ENCODE data around the gene RNF223.
"Not testable (repeated sequence)": the region's sequence is repeated elsewhere in the genome, so short reads cannot be mapped to it uniquely, and the experiment has no call there.

The RNF223 gene

DNA sequence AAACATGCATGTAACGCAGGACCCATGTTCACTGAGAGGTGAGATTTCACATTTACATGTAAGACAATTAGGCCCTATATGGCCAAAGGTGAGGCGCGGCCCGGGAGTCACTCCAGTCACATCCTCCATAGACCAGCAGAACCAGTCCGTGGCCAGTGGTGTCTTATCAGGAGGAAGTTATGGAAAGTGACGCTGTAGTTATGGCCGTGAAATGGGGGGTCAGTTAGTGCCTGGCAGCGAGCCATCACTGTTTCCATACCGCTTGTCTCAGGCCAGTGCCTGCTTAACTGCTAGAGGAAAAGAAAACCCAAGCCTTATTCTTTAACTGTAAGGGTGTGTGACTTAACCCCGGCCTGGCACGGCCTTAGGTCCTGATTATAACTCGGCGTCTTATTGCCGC lies 35.6 kb upstream of the RNF223 start:
- no peak for DNase-seq (ENCODE audit: low read depth in 3 of 3)

DNA sequence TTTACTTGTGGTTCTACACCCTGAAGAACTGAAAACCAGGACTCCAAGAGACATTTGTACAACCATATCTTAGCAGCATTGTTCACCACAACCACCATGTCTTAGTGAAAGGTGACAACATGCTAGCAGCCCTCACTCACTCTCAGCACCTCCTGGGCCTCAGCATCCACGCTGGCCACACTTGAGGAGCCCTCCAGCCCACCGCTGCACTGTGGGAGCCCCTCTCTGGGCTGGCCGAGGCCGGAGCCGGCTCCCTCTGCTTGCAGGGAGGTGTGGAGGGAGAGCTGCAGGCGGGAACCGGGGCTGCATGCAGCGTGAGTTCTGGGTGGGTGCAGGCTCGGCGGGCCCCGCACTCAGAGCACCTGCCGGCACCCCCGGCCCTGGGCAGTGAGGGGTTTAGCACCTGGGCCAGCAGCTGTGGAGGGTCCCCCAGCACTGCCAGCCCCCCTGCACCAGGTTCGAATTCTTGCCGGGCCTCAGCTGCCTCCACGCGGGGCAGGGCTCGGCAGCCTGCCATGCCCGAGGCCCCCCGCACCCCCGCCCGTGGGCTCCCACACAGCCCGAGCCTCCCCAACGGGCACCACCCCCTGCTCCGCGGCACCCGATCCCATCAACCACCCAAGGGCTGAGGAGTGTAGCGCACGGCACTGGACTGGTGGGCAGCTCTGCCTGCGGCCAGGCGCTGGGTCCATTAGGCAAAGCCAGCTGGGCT lies 32.6 kb upstream of the RNF223 start:
- DNase-seq (ENCODE audit: low read depth in 3 of 3): no peak

DNA sequence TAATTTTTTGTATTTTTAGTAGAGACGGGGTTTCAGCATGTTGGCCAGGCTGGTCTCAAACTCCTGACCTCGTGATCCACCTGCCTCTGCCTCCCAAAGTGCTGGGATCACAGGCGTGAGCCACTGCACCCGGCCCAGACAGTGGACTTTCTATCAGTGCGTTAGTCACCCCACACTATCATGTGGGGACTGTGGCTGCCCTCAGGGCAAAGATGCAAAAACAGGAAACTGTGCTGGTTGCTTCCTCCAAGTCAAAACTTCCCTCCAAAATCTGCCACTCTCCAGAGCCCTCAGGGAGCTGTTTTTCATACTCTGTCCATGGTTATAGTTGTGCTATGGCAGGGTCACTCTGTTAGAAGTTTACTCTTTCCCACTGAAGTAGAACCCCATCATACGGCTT lies 30.0 kb upstream of the RNF223 start:
- not testable (repeated sequence) for DNase-seq (ENCODE audit: low read depth in 3 of 3)

DNA sequence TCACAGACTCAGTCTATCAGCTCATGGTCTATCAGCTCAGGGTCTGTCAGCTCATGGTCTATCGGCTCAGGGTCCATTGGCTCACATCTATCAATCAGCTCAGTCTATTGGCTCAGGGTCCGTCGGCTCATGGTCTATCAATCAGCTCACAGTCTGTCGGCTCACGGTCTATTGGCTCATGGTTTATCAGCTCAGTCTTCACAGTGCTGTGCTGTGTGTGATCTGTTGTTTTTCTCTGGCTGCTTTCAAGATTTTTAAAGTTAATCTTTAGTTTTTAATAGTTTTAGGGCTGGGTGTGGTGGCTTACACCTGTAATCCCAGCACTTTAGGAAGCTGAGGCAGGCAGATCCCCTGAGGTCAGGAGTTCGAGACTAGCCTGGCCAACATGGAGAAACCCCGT lies 27.4 kb upstream of the RNF223 start:
- no peak for DNase-seq (ENCODE audit: low read depth in 3 of 3)

DNA sequence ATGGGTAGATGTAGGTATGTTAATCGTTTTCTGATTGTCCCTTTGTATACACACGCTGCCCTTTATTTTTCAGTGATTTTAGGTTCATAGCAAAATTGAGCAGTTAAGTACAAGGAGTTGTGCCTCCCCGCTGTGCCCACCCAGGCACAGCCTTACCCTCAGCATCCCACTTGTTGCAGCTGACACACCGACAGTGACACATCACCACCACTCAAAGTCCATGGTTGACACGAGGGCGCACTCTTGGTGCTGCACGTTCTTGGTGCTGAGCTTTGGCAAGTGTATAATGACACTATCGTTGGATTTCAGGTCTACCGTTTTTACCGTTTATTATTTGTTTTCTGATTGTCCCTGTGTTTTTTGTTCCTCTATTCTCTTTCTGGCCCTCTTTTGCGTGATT lies 26.2 kb upstream of the RNF223 start:
- DNase-seq (ENCODE audit: low read depth in 3 of 3): no peak

DNA sequence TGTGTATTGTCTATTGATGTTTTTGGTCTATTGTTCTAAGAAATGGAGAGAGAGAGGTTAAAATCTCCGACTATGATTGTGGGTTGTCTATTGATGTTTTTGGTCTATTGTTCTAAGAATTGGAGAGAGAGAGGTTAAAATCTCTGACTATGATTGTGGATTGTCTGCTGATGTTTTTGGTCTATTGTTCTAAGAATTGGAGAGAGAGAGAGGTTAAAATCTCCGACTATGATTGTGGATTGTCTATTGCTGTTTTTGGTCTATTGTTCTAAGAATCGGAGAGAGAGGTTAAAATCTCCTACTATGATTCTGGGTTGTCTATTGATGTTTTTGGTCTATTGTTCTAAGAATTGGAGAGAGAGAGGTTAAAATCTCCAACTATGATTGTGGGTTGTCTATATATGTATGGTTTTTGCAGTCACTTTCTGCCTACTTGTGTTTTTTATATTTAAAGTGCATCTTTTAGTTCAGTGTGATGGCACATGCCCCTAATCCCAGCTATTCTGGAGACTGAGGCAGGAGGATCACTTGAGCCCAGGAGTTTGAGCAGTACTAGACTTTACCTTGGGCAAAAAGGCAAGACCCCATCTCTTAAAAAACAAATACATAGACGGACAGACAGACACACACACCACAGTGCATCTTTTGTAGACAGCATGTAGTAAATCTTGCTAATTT lies 25.5 kb upstream of the RNF223 start:
- DNase-seq (ENCODE audit: low read depth in 3 of 3): no peak

DNA sequence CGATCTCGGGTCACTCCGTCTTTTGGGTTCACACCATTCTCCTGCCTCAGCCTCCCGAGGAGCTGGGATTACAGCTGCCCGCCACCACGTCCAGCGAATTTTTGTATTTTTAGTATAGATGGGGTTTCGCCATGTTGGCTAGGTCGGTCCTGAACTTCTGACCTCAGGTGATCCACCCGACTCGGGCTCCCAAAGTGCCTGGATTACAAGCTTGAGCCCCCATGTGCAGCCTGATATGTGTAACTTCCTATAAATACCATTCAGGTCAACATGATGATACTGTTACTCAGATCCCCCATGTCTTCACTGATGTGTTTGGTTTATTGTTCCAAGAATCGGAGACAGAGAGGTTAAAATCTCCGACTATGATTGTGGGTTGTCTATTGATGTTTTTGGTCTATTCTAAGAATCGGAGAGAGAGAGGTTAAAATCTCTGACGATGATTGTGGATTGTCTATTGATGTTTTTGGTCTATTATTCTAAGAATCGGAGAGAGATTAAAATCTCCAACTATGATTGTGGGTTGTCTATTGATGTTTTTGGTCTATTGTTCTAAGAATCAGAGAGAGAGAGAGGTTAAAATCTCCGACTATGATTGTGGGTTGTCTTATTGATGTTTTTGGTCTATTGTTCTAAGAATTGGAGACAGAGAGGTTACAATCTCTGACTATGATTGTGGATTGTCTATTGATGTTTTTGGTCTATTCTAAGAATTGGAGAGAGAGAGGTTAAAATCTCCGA lies 24.7 kb upstream of the RNF223 start:
- DNase-seq (ENCODE audit: low read depth in 3 of 3): no peak

DNA sequence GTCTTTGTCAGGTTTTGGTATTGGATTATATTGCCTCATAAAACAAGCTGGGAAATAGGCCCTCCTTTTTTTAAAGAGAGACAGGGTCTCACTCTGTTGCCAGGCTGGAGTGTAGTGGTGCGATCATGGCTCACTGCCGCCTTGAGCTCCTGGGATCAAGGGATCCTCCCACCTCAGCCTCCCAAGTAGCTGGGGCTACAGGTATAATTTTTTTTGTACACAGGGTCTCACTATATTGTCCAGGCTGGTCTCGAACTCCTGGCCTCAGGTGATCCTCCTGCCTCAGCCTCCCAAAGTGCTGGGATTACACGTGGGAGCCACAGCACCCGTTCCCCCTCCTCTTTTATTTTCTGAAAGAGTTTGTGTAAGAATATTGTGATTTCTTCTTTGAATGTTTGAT lies 22.0 kb upstream of the RNF223 start:
- not testable (repeated sequence) for DNase-seq (ENCODE audit: low read depth in 3 of 3)

DNA sequence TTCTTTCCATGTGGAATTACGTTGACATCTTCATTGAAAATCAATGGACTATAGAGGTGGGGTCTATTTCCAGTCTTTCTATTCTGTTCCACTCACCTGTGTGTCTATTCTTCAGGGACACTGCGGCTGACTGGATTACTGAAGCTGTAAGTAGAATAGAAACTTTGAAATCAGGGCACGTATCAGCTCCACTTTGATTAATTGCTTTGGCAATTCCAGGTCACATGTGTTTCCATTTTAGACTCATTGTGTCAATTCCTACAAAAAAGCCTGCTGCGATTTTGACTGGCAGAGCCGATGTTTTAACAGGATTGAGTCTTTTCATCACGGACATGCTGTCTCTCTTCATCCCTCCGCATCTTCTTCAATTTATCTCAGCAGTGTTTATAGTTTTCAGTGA lies 20.9 kb upstream of the RNF223 start:
- no peak for DNase-seq (ENCODE audit: low read depth in 3 of 3)

DNA sequence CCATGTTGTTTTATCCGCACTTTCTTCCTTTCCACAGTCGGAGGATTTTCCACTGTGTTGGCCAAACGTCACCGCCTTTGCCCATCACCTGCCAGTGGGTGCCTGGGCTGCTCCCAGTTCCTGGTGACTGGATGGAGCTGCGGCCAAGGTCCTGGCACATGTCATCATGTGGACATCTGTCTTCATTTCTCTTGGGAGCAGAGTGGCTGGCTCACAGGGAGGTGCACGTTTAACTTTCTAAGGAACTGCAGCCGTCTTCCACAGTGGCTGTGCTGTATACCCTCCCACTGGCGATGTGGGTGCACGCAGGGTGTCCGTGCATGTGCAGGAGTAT lies 19.5 kb upstream of the RNF223 start:
- DNase-seq (ENCODE audit: low read depth in 3 of 3): no peak

DNA sequence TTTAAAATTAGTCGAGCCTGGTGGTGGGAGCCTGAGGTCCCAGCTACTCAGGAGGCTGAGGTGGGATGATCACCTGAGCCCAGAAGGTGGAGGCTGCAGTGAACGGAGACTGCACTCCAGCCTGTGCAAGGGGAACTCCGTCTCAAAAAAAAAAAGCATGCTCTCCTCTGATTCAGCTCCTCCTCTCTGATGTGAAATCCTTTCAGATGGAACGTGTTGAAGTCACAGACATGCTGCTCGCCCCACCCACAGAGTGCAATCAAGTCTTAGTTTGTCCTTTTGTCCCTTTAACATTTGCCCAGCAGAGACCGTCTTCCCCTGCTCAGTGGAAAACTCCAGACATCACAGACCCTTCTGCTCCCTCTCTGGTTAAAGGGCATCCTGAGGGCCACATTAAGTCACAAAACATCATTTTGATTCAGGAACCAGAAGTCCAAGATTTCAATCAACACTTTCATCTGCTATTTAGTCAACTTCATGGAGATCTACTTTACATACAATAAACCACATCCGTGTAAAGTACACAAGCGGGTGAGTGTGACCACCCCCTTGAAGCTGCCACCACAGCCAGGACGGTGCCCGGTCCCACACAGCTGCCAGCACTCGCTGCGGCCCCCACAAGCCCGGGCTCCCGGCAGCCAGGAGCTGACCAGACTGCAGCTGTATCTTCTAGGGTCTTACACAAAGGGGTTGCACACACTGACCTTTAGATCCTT lies 18.9 kb upstream of the RNF223 start:
- no peak for DNase-seq (ENCODE audit: low read depth in 3 of 3)

DNA sequence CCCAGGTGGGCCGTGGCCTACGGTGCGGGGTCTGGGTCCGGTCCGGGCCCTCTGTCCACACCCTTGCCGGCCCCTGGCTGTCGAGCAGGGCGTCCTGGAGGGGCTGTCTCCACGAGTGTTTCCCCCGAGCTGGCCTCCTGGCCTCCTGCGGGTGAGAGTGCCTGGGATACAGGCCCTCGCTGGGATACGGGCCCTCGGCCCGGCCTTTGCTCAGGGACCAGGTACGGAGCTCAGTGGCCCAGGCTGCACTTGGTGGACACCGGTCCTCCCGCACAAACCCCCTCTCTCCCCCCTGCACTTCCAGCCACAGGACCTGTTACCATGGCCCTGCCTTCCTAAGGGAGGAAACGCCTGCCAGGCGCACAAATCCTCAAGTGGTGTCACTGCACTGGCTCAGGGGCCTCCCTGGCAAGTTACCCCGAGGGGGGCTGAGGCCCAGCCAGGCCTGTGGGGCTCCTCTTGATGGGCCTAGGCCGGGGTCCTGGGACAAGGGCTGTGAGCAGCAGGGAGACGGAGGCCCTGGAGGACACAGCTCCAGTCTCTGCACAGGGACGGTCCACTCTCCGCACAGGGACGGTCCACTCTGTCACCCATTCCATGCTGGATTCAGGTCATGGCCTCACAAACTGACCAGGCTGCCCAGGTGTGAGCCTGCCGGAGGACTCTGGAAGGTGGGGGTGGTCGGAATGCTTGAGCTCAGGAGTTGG lies 18.2 kb upstream of the RNF223 start:
- DNase-seq (ENCODE audit: low read depth in 3 of 3): no peak

DNA sequence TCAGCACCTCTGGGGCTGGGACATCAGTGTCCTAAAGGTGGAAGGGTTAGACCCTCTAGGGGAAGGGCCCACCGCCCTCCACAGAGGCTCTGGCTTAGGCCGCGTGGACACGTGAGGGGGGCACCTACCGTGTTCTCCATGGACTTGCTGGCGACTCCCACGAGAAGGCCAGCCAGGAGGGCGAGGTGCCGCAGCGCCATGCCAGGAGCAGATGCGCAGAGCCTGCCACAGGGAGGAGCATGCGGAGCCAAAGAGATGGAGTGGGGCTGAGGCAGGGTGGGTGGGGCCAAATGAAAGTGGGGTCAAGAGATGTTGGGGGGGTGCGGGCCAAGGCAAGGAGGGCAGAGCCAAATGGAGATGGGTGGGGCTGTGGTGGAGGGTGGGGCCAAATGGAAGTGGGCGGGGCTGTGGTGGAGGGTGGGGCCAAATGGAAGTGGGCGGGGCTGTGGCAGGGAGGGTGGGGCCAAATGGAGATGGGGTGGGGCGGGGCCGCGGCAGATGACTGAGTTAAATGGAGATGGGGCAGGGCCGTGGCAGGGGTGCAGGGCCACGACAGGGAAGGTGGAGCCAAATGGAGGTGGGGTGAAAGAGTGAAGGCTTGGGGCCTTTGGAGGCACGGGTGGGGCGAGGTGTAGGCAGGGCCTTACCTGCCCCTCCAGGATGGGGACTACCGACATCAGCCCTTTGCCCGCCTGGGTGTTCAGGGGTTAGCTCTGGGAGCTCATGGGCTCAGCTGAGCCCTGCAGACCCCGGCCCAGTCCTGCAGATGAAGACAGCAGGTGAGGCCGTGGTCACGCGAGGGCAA lies 17.4 kb upstream of the RNF223 start:
- no peak for DNase-seq (ENCODE audit: low read depth in 3 of 3)

DNA sequence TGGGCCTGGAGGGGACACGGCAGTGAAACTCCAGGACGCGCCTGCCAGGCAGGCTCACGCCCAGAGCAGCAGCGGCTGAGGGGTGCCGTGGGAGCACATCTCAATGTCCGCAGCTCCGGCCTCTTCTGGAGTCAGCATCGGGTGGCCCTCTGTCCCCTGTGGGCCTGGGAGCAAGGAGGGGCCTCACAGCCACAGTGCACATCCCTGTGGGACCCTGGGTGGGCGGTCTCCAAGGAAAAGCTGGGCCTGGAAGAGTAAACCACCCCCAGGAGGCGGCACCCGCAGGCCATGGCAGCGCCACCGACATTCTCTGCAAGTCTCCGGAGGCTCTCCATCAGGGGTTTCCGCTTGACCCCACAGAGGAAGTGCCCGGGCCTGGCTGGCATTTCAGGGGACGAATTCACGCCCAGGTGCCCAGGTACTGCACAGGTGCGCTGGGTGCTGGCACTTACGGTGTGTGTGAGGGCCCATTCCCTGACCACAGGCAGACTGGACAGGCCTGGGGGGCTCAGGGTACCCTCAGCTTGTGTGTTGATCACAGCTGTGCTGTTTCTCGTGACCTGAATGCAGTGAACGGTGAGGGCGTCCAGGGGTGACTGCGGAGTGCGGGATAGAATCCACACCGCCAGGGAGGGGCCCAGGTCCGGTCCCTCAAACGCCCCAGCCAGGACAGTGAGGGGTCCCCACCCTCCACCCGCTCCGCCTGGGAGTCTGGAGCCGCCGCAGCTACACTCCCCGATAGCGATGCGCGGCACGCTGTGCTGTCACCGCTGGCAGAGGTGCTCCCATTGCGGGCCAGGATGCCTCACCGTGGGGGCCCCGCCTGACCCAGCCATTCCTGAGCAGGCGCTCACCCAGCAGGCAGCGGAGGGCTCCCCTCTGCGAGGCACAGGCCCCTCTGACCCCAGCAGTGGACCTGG lies 16.6 kb upstream of the RNF223 start:
- DNase-seq (ENCODE audit: low read depth in 3 of 3): no peak

DNA sequence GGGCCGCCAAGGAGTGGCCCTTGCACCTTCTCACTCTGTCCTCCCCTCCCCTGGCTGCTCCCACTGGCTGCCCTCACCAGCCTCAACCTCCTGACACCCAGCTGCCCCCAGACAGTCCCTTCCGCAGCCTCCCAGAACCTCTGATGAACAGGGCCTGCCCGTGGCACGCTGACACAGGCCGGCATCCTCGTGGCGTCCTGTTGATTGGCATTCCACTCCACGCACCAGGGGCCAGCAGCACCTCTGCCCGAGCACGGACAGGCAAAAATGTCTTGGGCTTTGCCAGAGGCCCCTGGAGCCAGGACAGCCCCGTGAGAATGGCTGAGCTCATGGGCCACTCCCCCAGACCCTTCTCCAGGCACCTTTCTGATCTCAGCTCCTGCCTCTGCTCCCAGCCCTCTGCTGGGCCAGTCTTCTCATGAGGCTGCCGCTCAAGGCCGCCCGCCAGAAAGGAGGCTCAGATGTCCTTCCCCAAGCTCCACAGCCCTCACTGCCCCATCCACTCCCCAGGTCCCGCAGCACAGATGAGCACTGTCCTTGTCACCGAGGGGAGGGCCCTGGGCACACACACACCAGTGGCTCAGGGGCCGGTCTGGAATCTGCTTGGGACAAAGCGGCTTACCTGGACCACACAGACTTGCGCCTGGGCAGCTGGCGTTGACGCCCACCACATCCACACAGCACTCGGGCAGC lies 15.8 kb upstream of the RNF223 start:
- no peak for DNase-seq (ENCODE audit: low read depth in 3 of 3)

DNA sequence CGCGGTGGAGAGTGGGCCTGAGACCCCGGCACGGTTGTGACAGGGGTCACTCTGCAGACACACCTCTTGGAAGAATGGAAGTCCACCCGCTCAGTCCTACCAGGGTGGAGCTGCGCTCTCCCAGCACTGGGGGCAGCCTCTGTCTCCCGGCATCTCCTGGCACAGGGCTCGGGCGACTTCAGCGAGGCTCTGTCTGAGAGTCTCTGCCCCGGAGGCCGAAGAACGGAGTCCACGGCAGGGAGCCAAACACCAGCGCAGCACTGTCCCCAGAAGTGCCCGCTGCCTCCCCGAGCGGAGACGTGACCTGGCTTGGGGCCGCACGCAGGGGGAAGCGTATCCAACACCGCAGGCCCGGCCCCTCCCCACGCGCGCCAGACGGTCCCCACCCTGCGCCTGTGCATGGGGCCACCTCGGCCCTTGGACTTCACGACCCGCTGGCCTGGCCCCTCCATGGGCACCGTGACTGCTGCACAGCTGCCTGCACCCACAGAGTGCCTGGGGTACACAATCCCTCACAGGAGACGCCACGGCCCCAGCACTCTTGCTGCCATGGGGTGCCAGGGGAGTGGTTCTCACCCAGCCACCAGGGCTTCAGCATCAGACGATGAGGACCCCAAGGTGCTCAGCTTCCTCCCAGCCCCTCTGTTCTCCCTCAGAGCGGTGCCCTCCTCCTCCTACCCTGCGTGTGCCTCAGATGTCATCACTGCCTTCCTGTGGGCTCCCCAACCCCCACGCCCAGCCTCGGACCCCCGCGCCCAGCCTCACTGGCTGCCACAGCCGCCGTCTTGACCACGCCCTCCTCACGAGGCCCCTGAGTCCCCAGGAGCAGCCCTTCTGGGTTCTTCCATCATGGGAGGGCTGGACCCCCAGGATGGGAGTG lies 14.9 kb upstream of the RNF223 start:
- no peak for DNase-seq (ENCODE audit: low read depth in 3 of 3)

DNA sequence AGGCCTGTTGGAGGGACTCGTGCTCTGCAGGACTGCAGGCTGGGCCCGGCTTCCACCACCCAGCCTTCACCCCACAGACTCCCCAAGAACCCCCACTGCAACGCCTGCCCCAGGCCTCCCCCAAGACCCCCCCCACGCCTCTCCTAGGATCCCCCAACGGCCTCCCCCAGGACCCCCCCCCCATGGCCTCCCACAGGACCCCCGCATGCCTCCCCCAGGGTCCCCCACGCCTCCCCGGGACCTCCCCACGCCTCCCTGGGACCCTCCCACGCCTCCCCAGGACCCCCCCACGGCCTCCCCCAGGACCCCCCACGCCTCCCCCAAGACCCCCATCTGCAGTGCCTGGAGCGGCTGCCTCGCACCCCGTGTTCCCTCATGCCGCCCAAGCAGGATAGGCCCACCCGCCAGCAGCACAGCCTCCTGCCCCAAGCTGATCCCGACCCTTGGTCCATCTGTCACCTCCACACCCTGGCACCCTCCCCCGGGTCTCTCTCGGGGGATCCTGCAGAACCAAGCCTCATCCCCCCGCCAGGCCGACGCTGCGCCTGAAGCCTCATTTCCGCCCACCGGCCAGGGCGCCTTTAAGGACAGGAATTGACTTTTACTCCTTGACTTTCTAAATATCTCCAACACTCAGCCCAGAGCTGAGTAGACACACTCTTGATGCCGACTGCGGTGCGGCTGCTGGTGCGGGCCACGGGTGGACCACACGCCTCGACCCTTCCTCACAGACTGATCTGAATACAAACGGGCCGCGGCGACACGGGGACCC lies 14.1 kb upstream of the RNF223 start:
- DNase-seq (ENCODE audit: low read depth in 3 of 3): no peak
